H9 (cell line): ENCODE measurements around the gene HMGCS1. TPM values are rescaled to one million over a fixed set of nuclear protein-coding genes. Genes with fewer than 3 reads are reported as not detected.

Experiments used
- DNase-seq: peaks from one replicate; pipeline ENCODE4 v3.0.0-alpha.2; 2017
- H2AFZ ChIP-seq: one replicate; pipeline ENCODE4 v1.6.1; 2013; ENCODE audit warnings: mild to moderate bottlenecking, low read length, control low read depth, moderate library complexity
- H2AK5ac ChIP-seq: 2 replicates; pipeline ENCODE4 v1.6.1; 2013; ENCODE audit warnings: low read length, control low read depth, mixed read lengths; ENCODE audit not compliant: insufficient read length
- H2BK120ac ChIP-seq: one replicate; pipeline ENCODE4 v1.6.1; 2013; ENCODE audit warnings: low read depth, mild to moderate bottlenecking, low read length, control low read depth, inconsistent platforms; ENCODE audit not compliant: poor library complexity, severe bottlenecking
- H2BK12ac ChIP-seq: 2 replicates; pipeline ENCODE4 v1.6.1; 2013; ENCODE audit warnings: low read length, control low read depth, mixed read lengths, low read depth; ENCODE audit not compliant: insufficient read length
- H2BK15ac ChIP-seq: 2 replicates; pipeline ENCODE4 v1.6.1; 2013; ENCODE audit warnings: low read depth, low read length, control low read depth
- H2BK20ac ChIP-seq: one replicate; pipeline ENCODE4 v1.6.1; 2013; ENCODE audit warnings: low read depth, mild to moderate bottlenecking, low read length, control low read depth, inconsistent platforms; ENCODE audit not compliant: poor library complexity, severe bottlenecking
- H2BK5ac ChIP-seq: 2 replicates; pipeline ENCODE4 v1.6.1; 2013; ENCODE audit warnings: low read length, control low read depth, mixed read lengths; ENCODE audit not compliant: insufficient read length
- H3K14ac ChIP-seq: 2 replicates; pipeline ENCODE4 v1.6.1; 2013; ENCODE audit warnings: low read length, control low read depth; ENCODE audit not compliant: insufficient read depth
- H3K18ac ChIP-seq: 2 replicates; pipeline ENCODE4 v1.6.1; 2013; ENCODE audit warnings: low read depth, mild to moderate bottlenecking, mixed read lengths, low read length, control low read depth; ENCODE audit not compliant: insufficient read length
- H3K23ac ChIP-seq: 2 replicates; pipeline ENCODE4 v1.6.1; 2013; ENCODE audit warnings: low read length, control low read depth, mixed read lengths, low read depth; ENCODE audit not compliant: insufficient read length
- H3K23me2 ChIP-seq: 2 replicates; pipeline ENCODE4 v1.6.1; 2013; ENCODE audit warnings: low read depth, mild to moderate bottlenecking, mixed read lengths, low read length, control low read depth; ENCODE audit not compliant: insufficient read length, poor library complexity, severe bottlenecking
- H3K27ac ChIP-seq: 2 replicates; pipeline ENCODE4 v1.5.1; 2013; ENCODE audit warnings: low read length, control low read depth, mixed read lengths, low read depth; ENCODE audit not compliant: insufficient read length
- H3K27me3 ChIP-seq: 2 replicates; pipeline ENCODE4 v1.6.1; 2013; ENCODE audit warnings: low read length, control low read depth, inconsistent platforms; ENCODE audit not compliant: insufficient read depth
- H3K4ac ChIP-seq: 2 replicates; pipeline ENCODE4 v1.6.1; 2013; ENCODE audit warnings: low read depth, mild to moderate bottlenecking, control low read depth, inconsistent platforms, low read length, moderate library complexity
- H3K4me1 ChIP-seq: 2 replicates; pipeline ENCODE4 v1.6.1; 2013; ENCODE audit warnings: low read length, control low read depth, inconsistent platforms; ENCODE audit not compliant: insufficient read depth
- H3K4me2 ChIP-seq: 2 replicates; pipeline ENCODE4 v1.6.1; 2013; ENCODE audit warnings: low read length, control low read depth, mixed read lengths; ENCODE audit not compliant: insufficient read length, insufficient read depth
- H3K56ac ChIP-seq: 2 replicates; pipeline ENCODE4 v1.6.1; 2013; ENCODE audit warnings: low read depth, mild to moderate bottlenecking, mixed read lengths, low read length, control low read depth; ENCODE audit not compliant: insufficient read length
- H3K79me1 ChIP-seq: 2 replicates; pipeline ENCODE4 v1.6.1; 2013; ENCODE audit warnings: low read depth, mild to moderate bottlenecking, moderate library complexity, low read length, control low read depth, inconsistent platforms; ENCODE audit not compliant: insufficient read depth, poor library complexity, severe bottlenecking
- H3K79me2 ChIP-seq: 2 replicates; pipeline ENCODE4 v1.6.1; 2013; ENCODE audit warnings: low read length, control low read depth, inconsistent platforms; ENCODE audit not compliant: insufficient read depth
- H3K9ac ChIP-seq: 2 replicates; pipeline ENCODE4 v1.6.1; 2013; ENCODE audit warnings: low read length, control low read depth, mixed read lengths; ENCODE audit not compliant: insufficient read length; ENCODE audit errors: extremely low read depth
- H3K9me3 ChIP-seq: one replicate; pipeline ENCODE4 v1.6.1; 2013; ENCODE audit warnings: low read depth, low read length, inconsistent platforms; ENCODE audit not compliant: control insufficient read depth
- H3T11ph ChIP-seq: one replicate; pipeline ENCODE4 v1.6.1; 2013; ENCODE audit warnings: mild to moderate bottlenecking, low read length, control low read depth, inconsistent platforms
- H4K20me1 ChIP-seq: one replicate; pipeline ENCODE4 v1.6.1; 2013; ENCODE audit not compliant: control insufficient read depth, insufficient read length, insufficient read depth
- H4K5ac ChIP-seq: 2 replicates; pipeline ENCODE4 v1.6.1; 2013; ENCODE audit warnings: low read depth, mild to moderate bottlenecking, mixed read lengths, low read length, control low read depth; ENCODE audit not compliant: insufficient read length
- H4K8ac ChIP-seq: replicated peaks from 2 replicates; pipeline ENCODE4 v1.6.1; 2013; ENCODE audit warnings: low read length, control low read depth, mixed read lengths, low read depth; ENCODE audit not compliant: insufficient read length
- H4K91ac ChIP-seq: 2 replicates; pipeline ENCODE4 v1.6.1; 2013; ENCODE audit warnings: low read depth, mild to moderate bottlenecking, moderate library complexity, mixed read lengths, low read length, control low read depth; ENCODE audit not compliant: insufficient read length
- H3K27ac Mint-ChIP-seq, 3 experiments: 2 replicates in 2 of 3; 3 replicates in 1 of 3; pipeline ENCODE4 v1.8.0; 2020 to 2021; ENCODE audit warnings: mixed read lengths in 3 of 3, mild to moderate bottlenecking in 1 of 3, moderate library complexity in 1 of 3
- H3K27me3 Mint-ChIP-seq: 2 replicates; pipeline ENCODE4 v1.8.0; 2021; ENCODE audit warnings: low read depth, mild to moderate bottlenecking, moderate library complexity, mixed read lengths
- H3K36me3 Mint-ChIP-seq, 3 experiments: 2 replicates in 2 of 3; 3 replicates in 1 of 3; pipeline ENCODE4 v1.8.0; 2020 to 2021; ENCODE audit warnings: low read depth in 3 of 3, mixed read lengths in 3 of 3; ENCODE audit not compliant: insufficient read depth in 1 of 3
- H3K4me1 Mint-ChIP-seq, 2 experiments: 2 replicates each; pipeline ENCODE4 v1.8.0; 2020; ENCODE audit warnings: mixed read lengths in 2 of 2
- H3K4me3 Mint-ChIP-seq, 2 experiments: 2 replicates in 1 of 2; 3 replicates in 1 of 2; pipeline ENCODE4 v1.8.0; 2020 to 2021; ENCODE audit warnings: mild to moderate bottlenecking in 2 of 2, mixed read lengths in 2 of 2, moderate library complexity in 1 of 2
- H3K9me3 Mint-ChIP-seq, 2 experiments: 2 replicates in 1 of 2; 3 replicates in 1 of 2; pipeline ENCODE4 v1.8.0; 2020; ENCODE audit warnings: mild to moderate bottlenecking in 2 of 2, mixed read lengths in 2 of 2, moderate library complexity in 1 of 2
- WGBS: extraction: QIAGEN DNeasy Blood & Tissue Kit; methylation state at CpG from one replicate; pipeline ENCODE4 v1.1.7; 2013; ENCODE audit warnings: missing lambda C conversion rate, low lambda C conversion rate, mixed read lengths; ENCODE audit not compliant: insufficient read length; ENCODE audit errors: extremely low coverage; 5-methylcytosine and 5-hydroxymethylcytosine counted together
- total RNA-seq: library from RNA; stranded (reverse); gene quantifications from 2 replicates; pipeline ENCODE4 v1.2.1, GENCODE V29; 2021
- TF ChIP-seq, protein P1 (sequence below): fragments of 200-600 bp; sonication (generic); conservative IDR thresholded peaks from 3 replicates; pipeline ENCODE4 v1.8.0; 2021; ENCODE audit warnings: antibody characterized with exemption, mild to moderate bottlenecking

The HMGCS1 gene
- total RNA-seq, 1 experiment from 2014 or later, result 147 TPM

DNA sequence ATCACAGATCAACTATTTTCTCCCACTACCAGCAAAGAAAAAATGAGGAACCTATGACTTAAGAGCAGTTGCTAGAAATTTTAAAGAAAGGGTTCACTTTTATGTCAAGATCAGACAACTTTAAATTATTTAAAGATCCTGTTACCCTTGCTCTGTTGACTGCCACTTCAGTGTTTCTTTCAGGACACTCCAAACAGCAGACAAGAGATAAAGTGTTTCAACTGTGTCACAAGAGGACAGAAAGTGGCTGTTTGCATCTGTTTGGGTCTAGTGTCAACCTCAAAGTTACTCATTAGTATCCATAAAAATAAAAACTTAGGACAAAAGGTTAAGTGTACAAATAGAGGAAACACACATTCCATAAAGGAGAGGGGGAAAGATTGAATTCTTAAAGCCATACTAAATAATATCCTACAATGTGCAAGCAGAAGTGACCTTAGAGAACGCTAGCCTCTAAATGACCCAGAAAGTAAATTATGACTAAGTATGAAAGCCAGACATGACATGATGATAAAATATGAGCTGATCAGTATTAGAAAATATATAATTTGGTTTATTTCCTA is 24.9 kb downstream of the HMGCS1 start:
- Histone ChIP-seq H2AK5ac (no peak overlapping the region), H3K23me2 (no peaks in the 10 kb centered on the region), H3K4me2 (no peak overlapping the region), H2BK15ac (no peak overlapping the region), H4K8ac (no peak overlapping the region), H3K9ac (no peak overlapping the region), H3T11ph (no peak overlapping the region), H3K79me1 (no peaks in the 10 kb centered on the region), H2BK20ac (no peak overlapping the region), H3K4ac (no peak overlapping the region), H4K91ac (no peak overlapping the region), H3K27ac (no peak overlapping the region), H2BK5ac (no peak overlapping the region), H3K27me3 (no peaks in the 10 kb centered on the region), H4K20me1 (no peaks in the 10 kb centered on the region), H3K18ac (no peak overlapping the region), H3K14ac (no peak overlapping the region), H2BK12ac (no peak overlapping the region), H3K23ac (no peak overlapping the region), H2BK120ac (no peak overlapping the region), H2AFZ (no peak overlapping the region), H3K79me2 (no peaks in the 10 kb centered on the region), H3K9me3 (no peaks in the 10 kb centered on the region), H3K56ac (no peak overlapping the region), H4K5ac (no peak overlapping the region), H3K4me1 (no peaks in the 10 kb centered on the region)
- Mint-ChIP-seq H3K4me3 (no peak overlapping the region), H3K4me1 (no peaks in the 10 kb centered on the region), H3K27ac (no peak overlapping the region), H3K9me3 (no peaks in the 10 kb centered on the region), H3K27me3 (no peaks in the 10 kb centered on the region), H3K36me3 (peaks cover 27 to 59% (median 46%) of the 10 kb centered on the region in 3 experiments; a peak in 6 of 7 replicates)
- DNase-seq, result no peak
- no CpG with 5 or more reads among the region's 1 CpG for WGBS
- TF ChIP-seq, protein P1, sequence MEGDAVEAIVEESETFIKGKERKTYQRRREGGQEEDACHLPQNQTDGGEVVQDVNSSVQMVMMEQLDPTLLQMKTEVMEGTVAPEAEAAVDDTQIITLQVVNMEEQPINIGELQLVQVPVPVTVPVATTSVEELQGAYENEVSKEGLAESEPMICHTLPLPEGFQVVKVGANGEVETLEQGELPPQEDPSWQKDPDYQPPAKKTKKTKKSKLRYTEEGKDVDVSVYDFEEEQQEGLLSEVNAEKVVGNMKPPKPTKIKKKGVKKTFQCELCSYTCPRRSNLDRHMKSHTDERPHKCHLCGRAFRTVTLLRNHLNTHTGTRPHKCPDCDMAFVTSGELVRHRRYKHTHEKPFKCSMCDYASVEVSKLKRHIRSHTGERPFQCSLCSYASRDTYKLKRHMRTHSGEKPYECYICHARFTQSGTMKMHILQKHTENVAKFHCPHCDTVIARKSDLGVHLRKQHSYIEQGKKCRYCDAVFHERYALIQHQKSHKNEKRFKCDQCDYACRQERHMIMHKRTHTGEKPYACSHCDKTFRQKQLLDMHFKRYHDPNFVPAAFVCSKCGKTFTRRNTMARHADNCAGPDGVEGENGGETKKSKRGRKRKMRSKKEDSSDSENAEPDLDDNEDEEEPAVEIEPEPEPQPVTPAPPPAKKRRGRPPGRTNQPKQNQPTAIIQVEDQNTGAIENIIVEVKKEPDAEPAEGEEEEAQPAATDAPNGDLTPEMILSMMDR, result no peak
